NCI-H146 treated with DMSO at 0.1 percent for 48 hours (cell line): ENCODE data around the gene AANAT.

Experiments
- DNase-seq: peaks from one replicate; lab custom pipeline; 2025; ENCODE audit not compliant: unreplicated experiment; lab: John Stamatoyannopoulos, UW

AANAT gene

DNA sequence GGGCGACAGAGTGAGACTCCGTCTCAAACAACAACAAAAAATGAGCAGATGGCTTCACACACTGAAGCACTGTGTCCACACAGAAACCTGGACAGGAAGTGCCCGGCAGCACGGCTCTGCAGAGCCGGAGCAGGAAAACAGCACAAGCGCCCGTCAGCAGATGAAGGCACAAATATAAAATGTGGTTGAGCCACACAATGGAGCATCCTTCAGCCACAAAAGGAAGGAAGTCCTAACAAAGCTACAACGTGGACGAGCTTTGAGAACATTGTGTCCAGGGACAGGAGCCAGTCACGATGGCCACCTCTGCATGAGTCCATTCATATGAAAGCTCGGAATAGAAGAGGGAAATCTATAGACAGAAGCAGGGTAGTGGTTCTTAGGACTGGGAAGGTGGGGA lies 18.2 kb downstream of the AANAT start:
- peak; percentile 27 for DNase-seq

- DNase-seq, result no peak
Observed at GRCh38 chr17:76487451-76488192, 20.2 kb downstream of the AANAT start.

GRCh38 chr17:76490112-76490710 lies 22.8 kb downstream of the AANAT start:
- no peak for DNase-seq

DNA sequence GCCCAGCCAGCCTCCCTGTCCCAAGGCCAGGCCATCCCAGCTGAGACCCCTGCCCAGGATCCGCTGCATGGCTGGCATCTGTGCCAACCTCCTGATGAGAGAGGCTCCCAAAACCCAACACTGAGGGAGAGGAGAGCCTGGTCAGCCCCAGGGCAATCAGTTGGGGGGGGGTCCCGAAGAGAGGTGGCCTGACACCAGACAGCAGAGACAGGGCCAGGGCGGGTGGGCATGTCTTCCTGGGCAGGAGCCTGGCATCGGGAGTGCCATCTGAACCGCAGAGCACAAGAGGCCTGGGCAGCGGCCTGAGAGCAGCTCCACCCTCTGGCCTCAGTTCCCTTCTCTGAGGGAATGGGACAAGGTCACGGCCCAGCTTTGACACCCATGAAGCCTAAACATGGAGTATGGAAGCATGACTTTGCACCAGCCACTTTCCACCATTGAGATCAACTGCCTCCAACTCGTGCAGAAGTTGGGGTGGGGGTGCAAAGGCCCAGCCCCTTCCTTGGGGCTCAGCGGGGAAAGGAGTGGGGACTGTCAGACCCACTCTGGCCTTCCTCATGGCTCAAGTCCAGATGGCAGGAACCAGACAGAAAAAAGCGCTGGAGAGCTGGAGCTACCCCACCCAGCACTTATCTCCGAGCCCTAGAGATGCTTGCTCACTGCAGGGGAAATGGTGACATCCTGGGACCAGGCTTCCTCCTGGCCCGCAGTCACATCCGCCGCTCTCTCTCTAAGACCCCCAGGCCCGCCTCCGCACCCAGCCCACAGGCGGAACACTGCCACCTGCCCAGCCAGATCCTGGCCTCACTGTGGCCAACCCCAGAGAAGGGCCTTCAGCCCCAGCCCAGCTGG lies 24.1 kb downstream of the AANAT start:
- no peak for DNase-seq

DNA sequence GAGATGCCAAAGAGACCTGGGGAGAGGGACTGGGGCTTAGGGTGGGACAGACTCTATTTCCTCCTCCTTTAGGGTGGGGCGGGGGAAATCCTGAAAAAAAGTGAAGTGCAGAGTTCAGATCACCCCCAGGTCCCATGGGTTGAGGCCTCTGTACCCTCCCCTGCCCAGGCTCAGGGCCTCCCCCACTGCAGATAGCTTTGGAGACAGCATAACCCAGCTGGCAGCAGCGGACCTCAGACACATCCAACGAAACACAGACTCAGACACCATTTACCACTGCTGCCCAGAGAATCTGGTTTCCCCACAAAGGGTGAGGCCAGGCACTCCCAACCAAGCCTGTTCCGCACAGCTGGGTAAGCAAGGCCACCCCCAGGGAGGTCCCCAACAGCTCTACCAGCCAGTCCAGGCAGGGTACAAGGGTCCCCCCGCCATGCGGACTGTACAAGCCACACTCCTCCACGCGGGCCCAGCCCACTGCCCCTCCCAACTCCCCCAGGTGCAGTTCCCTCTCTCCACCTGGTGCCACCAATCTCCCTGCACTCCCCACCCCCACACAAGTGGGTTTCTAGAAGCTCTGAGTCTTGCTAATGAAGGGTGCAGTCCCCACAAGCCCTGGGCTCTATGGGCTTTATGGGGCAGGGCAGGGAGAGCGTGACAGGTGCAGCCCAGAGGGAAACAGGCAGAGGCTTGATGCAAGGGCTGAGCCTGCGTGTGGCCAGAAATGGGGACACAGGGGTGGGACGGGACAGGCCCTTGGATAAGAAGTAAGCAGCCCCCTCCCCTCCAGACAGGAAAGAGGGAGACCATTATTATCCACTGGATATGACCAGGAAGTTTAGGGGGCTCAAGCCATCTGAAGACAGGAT lies 25.0 kb downstream of the AANAT start:
- peak; percentile 32 for DNase-seq

DNA sequence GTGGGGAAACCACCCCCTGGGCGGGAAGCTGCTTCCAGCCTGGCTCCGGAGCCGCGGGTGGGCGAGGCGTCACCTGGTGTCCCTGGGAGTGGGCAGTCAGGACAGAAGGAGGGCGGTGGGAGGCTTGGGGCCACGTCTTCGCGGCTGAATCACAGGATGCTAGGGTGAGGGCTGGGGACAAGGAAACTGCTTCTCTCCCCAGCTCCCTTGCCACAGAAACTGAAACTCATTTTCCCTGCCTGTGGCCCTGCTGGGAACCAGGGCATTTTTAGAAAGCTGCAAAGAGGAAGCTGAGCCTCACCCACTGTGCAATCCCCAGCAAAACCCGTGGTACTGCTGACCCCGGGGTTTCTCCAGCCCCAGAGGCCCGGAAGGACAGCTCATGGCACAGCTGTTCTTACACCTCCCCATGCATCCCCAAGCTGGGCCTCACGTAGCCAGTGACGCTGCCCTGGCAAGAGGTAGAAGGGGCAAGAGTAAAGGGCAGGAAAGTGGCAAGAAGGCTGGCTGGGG lies 25.6 kb downstream of the AANAT start:
- DNase-seq, result no peak

DNA sequence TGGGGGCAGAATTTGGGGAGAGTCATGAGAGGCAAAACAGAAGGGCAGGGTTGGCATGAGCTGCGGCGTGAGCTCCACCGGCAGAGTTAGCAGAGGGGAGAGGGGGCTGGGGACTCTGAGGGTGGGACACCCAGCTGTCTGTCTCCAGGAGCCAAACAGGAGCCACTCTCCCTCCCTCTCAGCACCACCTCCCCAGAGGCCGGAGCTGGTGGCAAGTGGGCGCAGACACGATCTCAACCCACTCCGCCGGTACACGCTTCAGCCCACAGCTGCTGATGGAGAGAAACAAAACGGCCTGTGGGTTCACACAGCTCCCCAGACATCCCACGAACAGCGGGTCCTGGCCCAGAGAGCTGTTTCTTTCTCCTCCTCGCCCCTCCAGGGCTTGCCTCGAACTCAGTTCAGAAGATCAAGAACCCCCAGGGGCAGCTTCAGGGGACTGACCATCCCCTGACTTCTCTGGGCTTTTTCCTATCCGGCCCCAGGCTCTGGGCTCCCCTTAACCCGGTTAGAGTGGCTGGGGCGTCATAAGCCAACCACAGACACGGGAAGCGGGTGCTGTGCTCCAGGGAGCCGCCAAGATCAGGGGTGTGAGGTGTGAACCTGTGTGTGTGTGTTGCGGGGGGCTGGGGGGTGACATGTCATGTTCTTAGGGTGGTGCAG lies 26.2 kb downstream of the AANAT start:
- DNase-seq, result no peak

GRCh38 chr17:76495663-76496400 lies 28.4 kb downstream of the AANAT start:
- DNase-seq, result no peak

GRCh38 chr17:76496464-76496863 lies 29.1 kb downstream of the AANAT start:
- DNase-seq, result no peak

- no peak for DNase-seq
Observed at GRCh38 chr17:76497699-76497978, 30.2 kb downstream of the AANAT start.

GRCh38 chr17:76497979-76498875 lies 30.8 kb downstream of the AANAT start:
- DNase-seq, result no peak

- DNase-seq, result no peak
Observed at GRCh38 chr17:76498876-76499251, 31.5 kb downstream of the AANAT start.

DNA sequence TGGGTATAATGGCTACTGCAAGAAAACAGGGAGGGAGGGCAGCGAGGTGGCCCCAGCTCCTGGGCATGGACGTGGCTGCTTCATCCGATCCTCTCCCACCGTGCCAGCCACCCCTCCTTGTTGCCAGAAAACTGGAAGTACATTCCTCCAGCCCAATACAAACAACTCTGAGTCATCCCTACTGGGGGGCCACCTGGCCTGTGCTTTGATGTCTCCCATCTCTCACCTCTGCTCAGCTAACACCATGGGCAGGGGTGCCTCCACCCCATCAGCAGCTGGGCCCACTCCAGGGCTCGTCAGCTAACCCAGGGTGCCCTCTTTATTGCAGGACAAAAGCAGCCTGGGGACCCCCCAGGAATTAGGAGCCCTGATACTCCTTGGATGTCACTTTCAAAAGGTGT lies 31.9 kb downstream of the AANAT start:
- no peak for DNase-seq

DNA sequence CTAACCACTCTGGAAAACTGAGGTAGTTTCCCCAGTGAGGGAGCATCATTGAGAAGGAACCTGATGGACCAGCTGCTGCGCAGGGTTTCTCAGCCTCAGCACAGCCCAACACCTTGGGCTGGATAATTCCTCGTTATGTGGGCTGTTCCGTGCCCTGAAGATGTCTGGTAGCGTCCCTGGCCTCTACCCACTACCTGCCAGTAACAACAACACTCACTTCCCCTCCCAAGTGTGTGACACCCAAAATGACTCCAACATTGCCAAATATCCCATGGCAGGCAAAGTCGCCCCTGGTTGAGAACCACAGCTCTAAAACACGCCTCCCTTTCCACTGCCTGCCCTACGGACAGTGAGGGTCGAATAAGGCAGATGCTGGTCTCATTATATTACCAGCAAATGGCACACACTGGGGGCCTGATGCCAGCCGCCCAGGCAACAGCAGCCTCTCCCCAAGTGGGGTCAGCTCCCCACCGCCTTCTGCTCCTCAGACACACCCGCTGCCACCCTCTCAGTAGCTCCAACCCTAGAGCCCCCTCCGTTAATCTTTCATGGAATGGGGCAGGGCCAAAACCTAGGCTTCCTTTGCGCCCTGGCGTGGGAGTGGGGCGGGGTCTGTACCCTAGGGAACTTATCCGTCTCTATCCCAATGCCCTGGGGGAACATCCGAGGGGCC lies 32.8 kb downstream of the AANAT start:
- DNase-seq, result no peak

- no peak for DNase-seq
Observed at GRCh38 chr17:76500747-76501017, 33.3 kb downstream of the AANAT start.

DNA sequence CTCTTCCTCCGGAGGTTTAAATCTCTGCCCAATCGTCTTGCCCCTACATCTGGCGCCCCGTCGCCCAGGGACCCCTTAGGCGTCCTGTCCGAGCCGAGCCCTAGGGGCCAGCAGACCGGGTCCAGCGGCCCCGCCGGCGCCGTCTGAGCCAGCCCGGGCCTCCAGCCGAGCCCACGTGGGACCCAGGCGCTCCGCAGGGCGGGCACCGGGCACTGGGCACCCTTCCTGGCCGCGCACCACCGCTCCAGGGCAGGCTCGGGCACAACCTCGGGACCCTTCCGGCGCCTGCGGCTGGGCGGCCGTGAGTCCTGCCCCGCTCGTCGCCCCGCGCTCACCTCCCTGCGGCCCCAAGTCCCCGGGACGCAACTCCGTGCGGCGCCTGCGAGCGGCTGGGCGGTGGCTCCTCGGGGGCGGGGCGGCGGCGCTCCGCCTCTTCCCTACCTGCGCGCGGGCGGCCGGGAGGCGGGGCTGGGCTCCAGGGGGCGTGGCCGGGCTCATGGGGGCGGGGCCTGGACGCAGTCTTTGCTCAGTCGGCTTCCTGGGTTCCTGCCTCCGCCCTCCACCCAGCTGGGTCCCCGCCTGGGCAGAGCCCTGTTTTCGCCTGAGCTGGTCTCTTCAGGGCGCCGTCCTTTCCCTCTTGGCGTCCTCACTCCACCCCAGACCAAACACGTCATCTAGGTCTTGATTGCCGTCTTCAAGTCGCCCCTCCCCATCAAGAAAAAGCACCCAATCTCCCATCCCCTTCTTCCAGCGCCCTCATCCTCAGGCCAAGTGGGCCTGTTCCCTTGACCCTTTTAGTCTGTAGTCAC lies 33.8 kb downstream of the AANAT start, which contains the start of gene RHBDF2:
Gene RHBDF2 (minus strand): TSS at position 406 of the 809 bp plus-strand sequence. CDS start 19,899 bp downstream, outside the sequence.
- peak; percentile 60 for DNase-seq

DNA sequence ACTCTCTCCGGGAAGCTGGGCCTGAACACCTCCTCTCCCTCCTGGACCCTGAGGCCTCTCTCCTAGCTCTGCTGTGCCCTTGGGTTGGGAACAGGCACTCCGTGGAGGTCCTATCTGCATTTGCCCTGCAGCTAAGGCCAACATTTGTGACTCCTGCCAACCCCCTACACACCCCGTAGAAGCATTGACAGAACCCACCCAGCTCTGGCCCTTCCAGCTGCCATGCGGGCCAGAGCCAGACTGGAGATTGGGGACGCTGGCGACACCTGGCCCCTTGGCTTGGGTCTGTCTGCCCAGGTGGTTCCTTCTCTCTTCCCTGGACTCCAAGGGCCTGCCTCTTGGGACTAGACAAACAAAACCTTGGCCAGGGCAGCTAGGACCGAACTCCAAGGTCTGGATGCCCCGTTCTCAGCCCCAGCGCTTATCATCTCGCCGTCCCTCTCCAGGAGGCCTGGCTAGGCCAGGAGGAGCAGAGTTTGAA lies 34.5 kb downstream of the AANAT start:
- no peak for DNase-seq
